ENCODE measurements around the gene ZDHHC14.

The ZDHHC14 gene

GRCh38 chr6:157337751-157338150, 43.2 kb upstream of the ZDHHC14 start:
- no peaks in the 10 kb centered on the region for H3K36me3 ChIP-seq (replicated peaks)
- in situ Hi-C loops (cut with HindIII; ENCODE audit: low pct_ligation_motif_present, low sequenced_read_pairs), result no loop called here
- no peaks in the 10 kb centered on the region for H3K27me3 ChIP-seq (replicated peaks)
- no peak overlapping the region for H3K4me3 ChIP-seq (ENCODE audit: low read depth, low read length)
- no peak overlapping the region for H3K27ac ChIP-seq
- DNase-seq, result no peak
- TF ChIP-seq CTCF (IDR thresholded peaks at IDR 0.05; ENCODE audit: low read depth, low read length, missing control alignments), result no peak

DNA sequence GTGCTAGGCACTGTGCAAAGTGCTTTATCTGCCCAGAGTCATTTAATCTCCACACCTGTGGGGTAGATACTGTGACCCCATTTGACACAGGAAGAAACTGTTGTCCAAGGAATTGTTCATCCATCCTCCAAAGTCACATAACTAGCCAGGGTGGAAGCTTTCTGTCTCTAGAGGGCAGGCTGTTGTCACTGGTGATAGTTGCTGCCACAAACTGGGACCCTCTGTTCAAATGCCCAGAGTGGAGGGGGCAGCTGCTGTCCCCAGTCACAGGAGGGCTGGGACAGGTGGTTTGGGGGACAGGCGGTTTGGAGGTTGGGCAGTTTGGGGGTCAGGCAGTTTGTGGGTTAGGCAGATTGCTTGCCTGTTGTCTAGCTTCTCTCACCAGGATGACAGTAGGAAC, 41.6 kb upstream of the ZDHHC14 start:
- TF ChIP-seq CTCF (IDR thresholded peaks at IDR 0.05; ENCODE audit: low read depth, low read length, missing control alignments), result peak; percentile 32
- in situ Hi-C loops (cut with HindIII; ENCODE audit: low pct_ligation_motif_present, low sequenced_read_pairs), result no loop called here
- no peak overlapping the region for H3K4me3 ChIP-seq (ENCODE audit: low read depth, low read length)
- no peaks in the 10 kb centered on the region for H3K36me3 ChIP-seq (replicated peaks)
- no peak for DNase-seq
- H3K27me3 ChIP-seq (replicated peaks), result no peaks in the 10 kb centered on the region
- no peak overlapping the region for H3K27ac ChIP-seq

DNA sequence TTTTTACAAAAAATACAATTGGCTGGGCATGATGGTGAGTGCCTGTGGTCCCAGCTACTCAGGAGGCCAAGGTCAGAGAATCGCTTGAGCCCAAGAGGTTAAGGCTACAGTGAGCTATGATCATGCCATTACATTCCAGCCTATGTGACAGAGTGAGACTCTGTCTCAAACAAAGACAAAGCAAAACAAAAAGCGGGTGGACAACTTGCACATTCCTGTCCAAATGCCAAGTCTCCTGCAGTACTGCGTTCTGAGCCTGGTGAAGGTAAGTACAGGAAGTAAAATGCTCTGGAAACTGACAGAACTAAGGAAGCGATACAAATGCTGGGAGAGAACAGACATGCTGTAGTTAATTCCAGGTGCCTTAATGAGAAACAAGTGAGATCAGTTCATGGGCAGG, 37.3 kb upstream of the ZDHHC14 start:
- H3K27ac ChIP-seq, result no peak overlapping the region
- in situ Hi-C loops (cut with HindIII; ENCODE audit: low pct_ligation_motif_present, low sequenced_read_pairs), result no loop called here
- no peak overlapping the region for H3K4me3 ChIP-seq (ENCODE audit: low read depth, low read length)
- TF ChIP-seq CTCF (IDR thresholded peaks at IDR 0.05; ENCODE audit: low read depth, low read length, missing control alignments), result no peak
- DNase-seq, result no peak
- peaks cover 18% of the 10 kb centered on the region for H3K27me3 ChIP-seq (replicated peaks)
- H3K36me3 ChIP-seq (replicated peaks), result no peaks in the 10 kb centered on the region

DNA sequence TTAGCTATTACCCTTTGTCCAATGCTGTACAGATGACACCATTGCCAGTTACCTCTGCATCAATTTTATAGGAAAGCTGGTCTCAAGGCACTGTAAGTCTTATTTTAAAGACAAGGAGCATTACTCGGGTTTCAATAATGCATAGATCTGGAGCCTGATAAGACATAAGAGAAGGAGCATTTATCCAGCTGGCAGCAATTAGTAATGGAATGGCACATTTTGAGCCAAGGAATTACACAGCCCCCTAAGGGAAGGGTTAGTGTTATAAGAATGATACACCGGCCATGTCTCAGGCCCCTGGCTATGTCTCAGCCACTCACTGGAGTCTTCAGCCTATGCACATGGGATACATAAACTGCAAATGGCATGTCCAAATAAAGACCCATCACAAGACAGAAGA, 34.6 kb upstream of the ZDHHC14 start:
- no peak for DNase-seq
- Histone ChIP-seq H3K27ac (no peak overlapping the region), H3K36me3 (replicated peaks) (no peaks in the 10 kb centered on the region), H3K27me3 (replicated peaks) (peaks cover 18% of the 10 kb centered on the region), H3K4me3 (ENCODE audit: low read depth, low read length) (no peak overlapping the region)
- no peak for TF ChIP-seq CTCF (IDR thresholded peaks at IDR 0.05; ENCODE audit: low read depth, low read length, missing control alignments)
- in situ Hi-C loops (cut with HindIII; ENCODE audit: low pct_ligation_motif_present, low sequenced_read_pairs), result no loop called here

DNA sequence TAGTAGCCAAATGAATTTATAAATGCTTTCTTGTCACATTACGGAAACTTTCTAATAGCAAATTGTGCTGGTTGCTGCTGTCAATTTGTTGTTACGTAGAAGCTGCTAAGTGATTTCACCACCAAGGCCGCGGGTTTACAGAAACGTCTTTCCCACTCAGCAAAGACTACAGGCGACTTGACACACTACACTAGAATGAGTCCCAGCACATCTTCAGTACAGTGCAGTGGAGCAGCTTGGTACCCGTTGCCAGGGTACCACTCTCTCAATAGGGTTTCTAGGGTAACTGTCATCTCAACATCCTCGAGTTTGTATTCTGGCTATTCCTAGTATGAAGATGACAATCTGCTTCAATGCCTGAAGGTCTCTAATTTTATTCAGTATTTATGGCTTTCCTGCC, 22.7 kb upstream of the ZDHHC14 start:
- Histone ChIP-seq H3K27me3 (replicated peaks) (peaks cover 6% of the 10 kb centered on the region), H3K27ac (no peak overlapping the region), H3K36me3 (replicated peaks) (no peaks in the 10 kb centered on the region), H3K4me3 (ENCODE audit: low read depth, low read length) (no peak overlapping the region)
- no peak for DNase-seq
- in situ Hi-C loops (cut with HindIII; ENCODE audit: low pct_ligation_motif_present, low sequenced_read_pairs), result no loop called here
- no peak for TF ChIP-seq CTCF (IDR thresholded peaks at IDR 0.05; ENCODE audit: low read depth, low read length, missing control alignments)

DNA sequence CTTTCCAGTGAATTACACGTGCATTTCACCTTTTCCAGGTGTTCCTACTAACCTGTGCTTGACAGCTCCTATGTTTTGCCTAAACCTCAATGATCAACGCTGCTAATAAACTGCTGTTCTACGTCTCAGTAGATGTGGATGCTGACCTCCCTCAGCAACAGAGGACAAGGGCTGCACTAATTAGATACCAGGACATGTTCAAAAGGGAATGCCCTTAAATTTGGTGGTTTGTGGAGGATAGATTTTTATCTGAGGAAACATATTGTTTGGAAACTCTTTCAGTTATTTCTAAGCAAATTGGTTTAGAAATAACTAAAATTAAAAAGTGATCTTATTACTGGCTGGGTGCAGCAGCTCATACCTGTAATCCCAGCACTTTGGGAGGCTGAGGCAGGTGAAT, 19.1 kb upstream of the ZDHHC14 start:
- Histone ChIP-seq H3K27me3 (replicated peaks) (no peaks in the 10 kb centered on the region), H3K36me3 (replicated peaks) (no peaks in the 10 kb centered on the region), H3K27ac (no peak overlapping the region), H3K4me3 (ENCODE audit: low read depth, low read length) (no peak overlapping the region)
- TF ChIP-seq CTCF (IDR thresholded peaks at IDR 0.05; ENCODE audit: low read depth, low read length, missing control alignments), result no peak
- in situ Hi-C loops (cut with HindIII; ENCODE audit: low pct_ligation_motif_present, low sequenced_read_pairs), result no loop called here
- DNase-seq, result no peak
